ENCODE results near the gene FZR1. TPM values are rescaled to one million over a fixed set of nuclear protein-coding genes. Genes with fewer than 3 reads are reported as not detected.

Gene FZR1
- total and polyA plus RNA-seq, 9 of the 15 experiments (the other 6 are each of a cell fraction or from before 2014, with no cell fraction given), result 0.18 to 48.0 (median 22.2) TPM

- H3K4me1 ChIP-seq (replicated peaks in 1 of 2; ENCODE audit: control insufficient read depth in 2 of 2, insufficient read depth in 2 of 2, low read length in 2 of 2), result peaks cover 33 to 69% of the 10 kb centered on the region in 2 experiments
- H3K36me3 ChIP-seq (ENCODE audit: control insufficient read depth, insufficient read depth, low read length), result peaks cover 38% of the 10 kb centered on the region
- ATAC-seq, result no peak
- no peaks in the 10 kb centered on the region for H3K9me3 ChIP-seq (replicated peaks; ENCODE audit: control insufficient read depth, insufficient read depth, low read depth, low read length)
- peaks cover 3% of the 10 kb centered on the region; the same call in 1 of the 2 replicates for H4K20me1 ChIP-seq (replicated peaks; ENCODE audit: control insufficient read depth, insufficient read depth, low read length)
- peaks cover 15% of the 10 kb centered on the region for H3K79me2 ChIP-seq (ENCODE audit: control insufficient read depth, insufficient read depth, low read length)
- intact Hi-C loops (cut with micrococcal nuclease), result no loop called here
- H2AFZ ChIP-seq (ENCODE audit: low read depth, low read length), result no peak overlapping the region
- no peak overlapping the region for H3K9ac ChIP-seq (ENCODE audit: insufficient read depth in 1 of 2, low read depth in 2 of 2, low read length in 2 of 2)
- ChIA-PET CTCF (ENCODE audit: low intra/inter-chr PET ratio) (no interaction called here), POLR2A (interaction anchor here (1.2 to 1.6 kb wide), 3 partner anchors 22 to 29 kb away, joined by 4 to 7 read pairs (median 5); no protein-coding TSS in a partner anchor)
- in situ Hi-C loops (cut with MboI), result no loop called here
- H3K9me1 ChIP-seq (ENCODE audit: control insufficient read depth, insufficient read depth, low read length), result peaks cover 5% of the 10 kb centered on the region
- no TSS peak for BruUV-seq (replicated peaks)
- H3K27me3 ChIP-seq (ENCODE audit: control insufficient read depth in 2 of 2, insufficient read depth in 2 of 2, low read length in 2 of 2), result no peaks in the 10 kb centered on the region
- FAIRE-seq, result no peak
- no peak for DNase-seq (ENCODE audit: extremely low read depth in 1 of 4, low spot score in 3 of 4)
- H3K27ac ChIP-seq (ENCODE audit: extremely low read depth, low read depth, low read length), result no peak overlapping the region
- H3K4me3 ChIP-seq, result no peak overlapping the region
- H3K4me2 ChIP-seq (ENCODE audit: insufficient read depth, low read length), result no peak overlapping the region
- TF ChIP-seq FIP1L1 (IDR thresholded peaks at IDR 0.05; ENCODE audit: low read depth, low read length, poor library complexity, severe bottlenecking) (no peak), POLR2G (IDR thresholded peaks at IDR 0.05; ENCODE audit: low read depth, low read length) (peak; percentile 21), POLR2AphosphoS2 (IDR thresholded peaks at IDR 0.05; ENCODE audit: low read length) (peak; percentile 23; the same call in 1 of the 2 replicates)
- 76% methylated on average over 15 of the region's 17 CpGs for WGBS (ENCODE audit: insufficient coverage, low coverage, missing lambda C conversion rate)
Observed at GRCh38 chr19:3578390-3578789, 72.3 kb downstream of the FZR1 start.

GRCh38 chr19:3580156-3580934 is 74.2 kb downstream of the FZR1 start:
- no peaks in the 10 kb centered on the region for H3K9me3 ChIP-seq (replicated peaks; ENCODE audit: control insufficient read depth, insufficient read depth, low read depth, low read length)
- in situ Hi-C loops (cut with MboI) (no loop called here), intact Hi-C loops (cut with micrococcal nuclease) (no loop called here)
- no peaks in the 10 kb centered on the region for H3K27me3 ChIP-seq (ENCODE audit: control insufficient read depth in 2 of 2, insufficient read depth in 2 of 2, low read length in 2 of 2)
- no TSS peak for BruUV-seq (replicated peaks)
- CTCF ChIA-PET (ENCODE audit: low intra/inter-chr PET ratio), result no interaction called here
- WGBS (ENCODE audit: insufficient coverage, low coverage, missing lambda C conversion rate), result 12% methylated on average over 11 of the region's 11 CpGs
- H3K4me3 ChIP-seq, result no peak overlapping the region
- peak in 2 of 4 experiments; percentile 60 to 80 for DNase-seq (ENCODE audit: extremely low read depth in 1 of 4, low spot score in 3 of 4)
- peaks cover 2% of the 10 kb centered on the region; the same call in 2 of the 3 replicates for H3K79me2 ChIP-seq (ENCODE audit: control insufficient read depth, insufficient read depth, low read length)
- peak overlapping the region; percentile 52 for H3K27ac ChIP-seq (ENCODE audit: extremely low read depth, low read depth, low read length)
- peaks cover 5% of the 10 kb centered on the region for H3K9me1 ChIP-seq (ENCODE audit: control insufficient read depth, insufficient read depth, low read length)
- H3K9ac ChIP-seq (ENCODE audit: insufficient read depth in 1 of 2, low read depth in 2 of 2, low read length in 2 of 2), result no peak overlapping the region; a peak in 1 of 4 replicates
- POLR2A ChIA-PET, result interaction anchor here (0.6 to 2.6 kb wide), 5 partner anchors 11 to 27 kb away, joined by 3 to 14 read pairs (median 4); no protein-coding TSS in a partner anchor
- ATAC-seq, result peak; percentile 67
- H3K36me3 ChIP-seq (ENCODE audit: control insufficient read depth, insufficient read depth, low read length), result peaks cover 26% of the 10 kb centered on the region; the same call in 2 of the 3 replicates
- H3K4me2 ChIP-seq (ENCODE audit: insufficient read depth, low read length), result no peak overlapping the region; the same call in 1 of the 2 replicates
- no peaks in the 10 kb centered on the region; the same call in 1 of the 2 replicates for H4K20me1 ChIP-seq (replicated peaks; ENCODE audit: control insufficient read depth, insufficient read depth, low read length)
- peak; percentile 99 for FAIRE-seq
- H2AFZ ChIP-seq (ENCODE audit: low read depth, low read length), result no peak overlapping the region
- H3K4me1 ChIP-seq (replicated peaks in 1 of 2; ENCODE audit: control insufficient read depth in 2 of 2, insufficient read depth in 2 of 2, low read length in 2 of 2), result peaks cover 30 to 56% of the 10 kb centered on the region in 2 experiments
- TF ChIP-seq ZNF407 (IDR thresholded peaks at IDR 0.05; ENCODE audit: low read depth), result no peak
